Embryonic facial prominence (tissue), 1 donor: ENCODE results near the gene FGF11.

Source experiments
- DNase-seq: peaks from one replicate; pipeline ENCODE4 v3.0.0-alpha.2; 2016; ENCODE audit errors: extremely low spot score

Gene FGF11

DNA sequence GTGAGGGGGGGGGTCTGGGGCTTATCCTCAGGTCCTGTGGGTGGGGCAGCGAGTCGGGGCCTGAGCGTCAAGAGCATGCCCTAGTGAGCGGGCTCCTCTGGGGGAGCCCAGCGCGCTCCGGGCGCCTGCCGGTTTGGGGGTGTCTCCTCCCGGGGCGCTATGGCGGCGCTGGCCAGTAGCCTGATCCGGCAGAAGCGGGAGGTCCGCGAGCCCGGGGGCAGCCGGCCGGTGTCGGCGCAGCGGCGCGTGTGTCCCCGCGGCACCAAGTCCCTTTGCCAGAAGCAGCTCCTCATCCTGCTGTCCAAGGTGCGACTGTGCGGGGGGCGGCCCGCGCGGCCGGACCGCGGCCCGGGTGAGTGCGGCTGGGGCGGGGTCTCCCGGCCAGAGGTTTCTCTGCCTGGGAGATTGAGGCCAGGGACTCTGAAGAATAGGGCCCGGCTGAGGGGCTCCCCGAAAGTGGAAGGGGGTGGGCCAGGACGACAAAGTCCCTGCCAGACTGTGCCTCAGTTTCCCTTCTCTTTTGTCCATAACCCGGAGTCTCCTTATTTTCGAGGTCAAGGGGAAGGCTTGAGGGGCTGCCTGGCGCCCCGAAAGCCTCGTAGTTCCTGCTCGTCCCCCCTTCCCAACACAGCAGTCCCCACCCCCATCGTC, at the start of gene FGF11:
TSS of gene FGF11 (plus strand) at position 51 of the 651 bp plus-strand sequence. CDS start at position 160, 109 bp downstream.
- no peak for DNase-seq

DNA sequence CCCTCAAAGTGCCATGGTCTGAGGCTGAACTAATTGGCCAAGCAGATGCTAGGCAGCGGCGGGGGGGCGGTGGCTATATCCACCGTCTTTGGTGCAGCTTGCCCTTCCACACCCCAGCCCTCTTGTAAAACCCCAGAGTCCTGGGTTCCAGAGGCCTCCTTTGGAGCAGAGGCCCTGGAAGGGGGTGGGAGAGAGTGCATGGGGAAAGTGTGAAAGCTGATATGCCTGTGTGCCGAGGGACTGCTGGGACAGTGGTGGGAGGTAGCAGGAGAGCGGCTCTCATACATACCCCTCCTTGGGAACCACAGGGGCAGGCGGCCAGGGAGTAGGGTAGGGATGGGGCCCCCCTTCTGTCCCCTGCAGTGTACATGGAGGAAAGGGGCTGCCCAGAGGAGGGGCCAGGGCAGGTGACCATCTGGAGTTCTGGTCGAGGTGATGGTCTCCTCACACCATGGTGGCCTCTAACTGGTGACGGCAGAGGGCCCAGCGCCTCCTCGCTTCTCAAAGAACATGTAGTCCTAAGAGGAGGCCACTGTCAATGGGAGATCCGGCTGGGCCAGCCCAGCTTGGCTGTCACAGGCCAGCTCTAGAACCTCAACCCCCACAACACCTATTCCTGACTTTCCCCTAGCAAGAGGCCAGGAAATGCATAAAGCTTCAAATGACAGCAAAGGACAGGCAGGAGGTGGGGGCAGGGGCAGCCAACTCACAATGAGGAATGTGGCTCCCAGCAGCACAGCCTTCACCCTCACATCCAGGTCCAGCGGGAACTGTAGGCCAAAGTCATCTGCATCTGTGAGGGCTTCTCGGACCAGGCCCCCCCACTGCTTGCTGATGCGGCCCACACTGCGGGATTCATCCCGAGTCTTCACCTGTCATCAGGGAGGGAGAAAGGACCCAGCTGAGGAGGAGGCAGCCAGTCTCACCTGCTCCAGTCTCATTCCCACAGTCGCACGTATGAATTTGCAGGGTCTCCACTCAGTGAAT, 49.1 kb upstream of the FGF11 start:
- DNase-seq: no peak

DNA sequence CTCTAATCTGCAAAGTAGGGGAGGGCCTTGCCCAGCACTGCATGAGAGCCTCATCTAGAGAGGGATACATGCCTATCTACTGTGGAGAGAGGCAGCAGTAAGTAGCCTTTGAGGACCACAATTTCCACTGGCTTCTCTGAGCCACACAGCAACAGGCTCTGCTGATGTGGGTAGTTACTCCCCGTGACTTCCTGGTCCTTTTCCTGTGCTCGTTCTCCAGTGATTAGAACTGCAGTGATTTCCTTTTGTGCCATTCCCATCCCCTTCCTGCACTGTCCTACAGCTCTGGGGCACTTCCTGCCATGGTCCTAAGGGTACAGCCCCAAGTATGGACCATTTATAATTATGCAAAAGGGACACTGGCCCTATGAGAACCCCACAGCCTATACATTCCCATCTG, 48.0 kb upstream of the FGF11 start:
- DNase-seq: no peak

DNA sequence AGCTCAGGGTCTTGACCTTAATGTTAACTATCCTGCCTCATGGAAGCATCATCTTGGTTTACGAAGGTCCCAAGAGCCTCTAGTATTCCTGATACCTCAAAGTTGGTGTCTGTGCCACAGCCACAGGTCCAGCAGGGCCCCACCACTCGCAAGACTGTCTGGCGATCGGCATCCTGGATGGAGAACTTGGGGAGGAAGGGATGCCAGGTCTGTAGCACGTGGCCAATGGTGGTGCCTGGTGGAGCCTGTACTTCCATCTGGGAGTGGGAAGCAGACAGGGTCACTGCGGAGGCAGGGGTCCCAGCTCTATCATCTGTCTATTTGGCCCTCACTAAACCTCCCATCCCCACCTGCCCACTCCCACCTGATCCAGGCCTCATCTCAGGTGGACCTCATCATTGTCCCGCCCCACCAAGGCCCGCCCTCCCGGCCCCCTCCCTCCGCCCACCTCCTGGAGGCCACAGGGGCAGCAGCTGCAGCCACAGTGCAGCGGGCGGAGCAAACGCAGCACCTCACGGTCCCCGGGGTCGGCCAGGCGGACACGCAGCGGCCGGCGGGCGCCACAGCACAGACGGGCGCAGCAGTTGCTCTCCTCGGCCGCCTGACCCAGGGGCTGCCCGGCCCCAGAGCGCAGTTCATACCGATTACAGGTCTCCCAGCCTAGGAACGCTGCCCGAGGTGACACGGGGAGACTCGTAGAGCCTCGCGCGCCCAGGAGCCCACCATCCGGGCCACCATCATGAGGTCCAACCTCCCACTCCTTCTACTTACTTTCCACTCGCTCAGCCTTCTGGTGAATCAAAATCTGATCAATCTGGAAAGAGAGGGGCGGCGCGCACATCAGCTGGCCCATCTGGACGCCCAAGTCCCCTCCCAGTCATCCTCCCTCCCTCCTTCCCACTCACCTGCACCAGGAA, 46.4 kb upstream of the FGF11 start:
- DNase-seq: no peak

DNA sequence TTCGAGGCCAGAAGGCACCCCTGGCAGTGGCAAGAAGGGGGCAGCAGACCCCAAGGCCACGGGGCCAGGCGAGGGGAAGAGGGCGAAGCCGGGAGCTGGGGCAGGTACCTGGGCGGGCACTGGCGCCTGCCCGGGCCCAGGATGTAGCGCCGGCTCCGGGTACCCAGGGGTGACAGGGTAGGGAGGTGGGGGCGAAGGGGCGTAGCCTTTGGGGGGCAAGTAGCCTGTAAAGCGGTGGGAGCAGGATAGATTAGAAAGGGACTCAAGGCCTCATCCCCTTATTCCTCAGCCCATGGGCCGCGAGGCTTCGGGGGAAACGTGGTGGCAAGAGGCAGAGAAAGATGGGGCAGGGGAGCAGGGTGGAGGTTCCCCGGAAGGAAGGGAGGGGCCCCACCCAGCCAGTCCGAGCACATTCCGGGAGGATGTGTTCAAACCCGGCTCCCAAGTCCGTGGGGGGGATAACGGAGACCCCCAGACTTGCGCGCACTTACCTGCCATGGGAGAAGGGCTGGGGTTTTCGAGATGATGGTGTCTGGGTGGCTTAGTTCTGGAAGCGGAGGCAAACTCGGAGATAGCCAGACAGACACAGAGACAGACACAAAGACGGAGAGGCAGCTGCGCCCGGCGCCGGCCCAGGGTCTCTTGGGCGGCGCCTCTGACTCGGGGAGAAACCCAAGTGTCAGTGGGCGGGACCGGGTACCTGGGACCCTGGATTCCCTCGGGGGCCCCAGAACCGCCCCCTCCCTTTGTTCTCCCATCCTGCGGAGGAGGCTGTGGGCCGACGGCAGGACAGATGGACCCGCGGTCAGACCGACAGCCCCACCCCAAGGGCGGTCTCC, 45.5 kb upstream of the FGF11 start:
- no peak for DNase-seq

DNA sequence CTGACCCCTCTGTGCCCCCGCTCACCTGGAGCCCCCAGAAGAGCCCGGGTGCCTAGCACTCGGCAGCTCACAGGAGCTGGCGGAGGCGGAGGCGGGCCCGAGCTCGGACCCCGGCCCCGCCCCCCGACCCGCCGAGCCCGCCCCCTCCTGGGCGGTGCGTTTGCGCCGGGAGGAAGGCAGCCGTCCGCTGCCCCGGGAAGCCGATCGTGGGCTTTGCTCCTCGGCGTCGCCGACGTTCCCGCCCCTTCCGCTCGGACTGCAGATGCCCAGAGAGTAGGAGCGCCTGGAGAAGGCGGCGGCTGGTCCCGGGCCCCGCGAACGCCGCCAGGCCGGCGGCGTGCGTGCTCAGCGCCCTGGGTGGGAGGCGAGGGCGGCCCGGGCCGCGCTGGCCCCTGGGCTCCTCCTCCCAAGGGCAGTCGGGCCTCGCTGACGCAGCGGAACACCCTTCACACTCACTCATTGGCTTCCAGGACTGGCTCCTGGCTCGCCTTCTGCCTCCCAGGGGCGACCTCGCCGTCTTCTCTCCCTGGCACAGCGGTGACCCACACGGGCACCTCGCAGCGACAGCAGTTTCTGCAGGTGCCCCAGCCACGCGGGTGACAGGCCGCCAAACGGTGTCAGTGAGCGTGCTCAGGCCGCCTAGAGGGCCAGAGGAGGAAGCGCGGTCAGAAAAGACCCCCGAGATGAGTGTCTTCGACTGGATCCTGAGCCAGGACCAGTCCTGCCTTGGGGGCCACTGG, 44.7 kb upstream of the FGF11 start, which contains the start of gene PLSCR3:
TSS of gene PLSCR3 (minus strand) at position 74 of the 740 bp plus-strand sequence. CDS start 415 bp downstream, outside the sequence.
- peak; percentile 39 for DNase-seq

DNA sequence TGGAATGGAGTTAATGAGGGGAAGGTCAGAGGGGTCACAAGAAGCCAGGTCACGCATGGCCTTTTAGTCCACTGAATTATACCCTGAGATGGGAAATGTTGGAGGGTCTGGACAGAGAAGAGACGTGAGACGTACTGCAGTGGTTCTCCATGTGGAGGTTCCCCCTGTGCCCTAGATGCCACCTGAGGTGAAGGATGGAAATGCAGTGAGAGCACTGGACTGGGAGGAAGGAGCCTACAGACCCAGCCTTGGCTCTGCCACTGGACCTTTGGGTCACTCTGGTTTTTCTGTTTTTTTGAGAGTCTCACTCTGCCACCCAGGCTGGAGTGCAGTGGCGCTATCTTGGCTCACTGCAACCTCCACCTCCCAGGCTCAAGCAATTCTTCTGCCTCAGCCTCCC, 43.2 kb upstream of the FGF11 start:
- no peak for DNase-seq

DNA sequence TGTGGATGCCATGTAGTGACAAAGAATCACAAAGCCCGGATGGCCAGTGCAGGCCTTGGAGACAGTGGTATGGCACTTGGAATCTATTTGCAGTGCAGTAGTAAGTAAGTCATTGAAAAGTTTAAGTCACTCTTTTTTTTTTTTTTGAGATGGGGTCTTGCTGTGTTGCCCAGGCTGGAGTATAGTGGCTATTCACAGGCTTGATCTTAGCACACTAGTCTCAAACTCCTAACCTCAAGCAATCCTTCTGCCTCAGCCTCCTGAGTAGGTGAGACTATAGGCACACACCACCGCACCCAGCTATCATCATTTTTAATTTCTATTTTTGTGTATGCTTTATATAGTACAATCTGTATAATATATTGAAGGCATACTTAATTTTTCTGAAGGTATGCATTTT, 40.7 kb upstream of the FGF11 start:
- DNase-seq: no peak

DNA sequence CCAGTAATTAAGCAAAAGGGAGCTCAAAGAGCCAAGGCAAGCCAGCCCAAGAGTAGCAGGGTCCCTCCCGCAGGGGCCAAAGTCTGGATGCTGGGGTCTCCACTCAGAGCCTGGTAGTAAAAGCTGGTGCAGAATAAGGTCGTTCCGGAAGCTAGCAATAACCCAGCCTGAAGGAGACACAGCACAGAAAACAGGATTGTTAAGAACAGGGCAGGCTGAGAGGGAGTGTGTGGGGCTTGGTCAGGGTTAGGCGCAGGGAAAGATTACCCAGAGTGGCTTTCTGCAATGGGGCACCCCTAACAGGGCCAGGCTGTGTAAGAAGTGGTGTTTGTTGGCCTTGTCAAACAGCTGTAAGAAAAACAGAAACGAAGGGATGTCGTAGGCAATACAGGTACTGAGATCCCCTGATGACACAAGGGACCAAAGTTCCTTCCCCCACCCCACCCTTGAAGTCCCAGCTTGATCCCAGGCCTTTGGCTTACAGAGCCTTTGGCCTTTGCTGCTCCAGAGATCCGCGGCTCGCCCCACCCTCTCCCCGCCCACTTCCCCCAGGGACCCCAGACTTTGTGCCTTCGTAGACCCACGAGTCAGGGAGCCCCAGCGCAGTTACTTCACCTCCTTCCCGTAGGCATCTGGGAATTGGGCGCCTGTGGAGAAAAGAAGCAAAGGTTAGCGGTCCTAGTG, 36.1 kb upstream of the FGF11 start:
- no peak for DNase-seq

DNA sequence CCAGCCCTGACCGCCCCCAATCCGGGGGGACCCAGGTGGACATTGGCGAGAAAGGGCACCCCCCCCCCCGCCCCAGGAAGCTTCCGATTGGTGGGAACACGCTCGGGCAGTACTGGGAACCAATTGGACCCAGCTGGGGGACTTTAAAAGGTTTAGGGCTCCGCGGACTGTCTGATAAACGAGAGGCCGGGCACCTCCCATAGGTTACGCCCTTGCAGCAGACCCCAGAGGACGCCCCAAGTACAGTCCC, 35.7 kb upstream of the FGF11 start:
- no peak for DNase-seq

DNA sequence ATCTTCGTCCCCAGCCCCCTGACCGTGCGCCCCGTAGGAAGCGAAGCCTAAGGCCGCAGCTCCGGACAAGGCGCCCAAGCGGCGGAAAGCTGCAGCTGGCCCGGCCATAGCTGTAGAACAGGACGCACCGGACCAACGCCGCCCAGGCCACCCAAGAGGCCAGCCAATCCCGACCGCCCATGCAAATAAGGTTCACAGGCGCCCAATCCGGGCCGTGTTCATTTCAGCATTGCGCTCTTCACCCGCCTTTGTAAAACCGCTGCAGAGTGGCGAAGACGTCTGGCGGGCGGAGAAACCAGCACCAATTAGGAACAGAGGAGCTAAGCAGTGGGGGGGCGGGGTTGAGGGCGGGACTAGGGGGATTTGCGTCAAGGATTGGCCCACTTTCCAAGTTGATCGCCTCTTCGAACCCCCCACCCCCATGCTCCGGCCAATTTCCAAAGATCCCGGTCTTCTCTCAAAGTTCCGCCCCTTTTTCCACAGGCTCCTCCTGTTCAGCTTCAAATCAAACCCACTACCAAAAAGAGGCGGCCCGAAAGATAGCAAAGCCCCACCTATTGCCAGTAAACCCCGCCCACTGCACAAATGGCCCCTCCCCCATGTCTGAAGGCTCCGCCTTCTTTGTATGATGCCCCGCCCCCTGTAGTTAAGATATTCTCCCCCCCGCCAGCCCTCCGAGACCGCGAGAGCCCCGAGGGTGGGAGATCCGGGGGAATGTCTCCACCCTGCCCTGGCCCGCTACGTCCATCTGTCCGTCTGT, 35.2 kb upstream of the FGF11 start, which contains the start of gene TMEM256:
TSS of gene TMEM256 (minus strand) at position 121 of the 760 bp plus-strand sequence. CDS start at position 108, 13 bp downstream.
- DNase-seq: peak; percentile 98

DNA sequence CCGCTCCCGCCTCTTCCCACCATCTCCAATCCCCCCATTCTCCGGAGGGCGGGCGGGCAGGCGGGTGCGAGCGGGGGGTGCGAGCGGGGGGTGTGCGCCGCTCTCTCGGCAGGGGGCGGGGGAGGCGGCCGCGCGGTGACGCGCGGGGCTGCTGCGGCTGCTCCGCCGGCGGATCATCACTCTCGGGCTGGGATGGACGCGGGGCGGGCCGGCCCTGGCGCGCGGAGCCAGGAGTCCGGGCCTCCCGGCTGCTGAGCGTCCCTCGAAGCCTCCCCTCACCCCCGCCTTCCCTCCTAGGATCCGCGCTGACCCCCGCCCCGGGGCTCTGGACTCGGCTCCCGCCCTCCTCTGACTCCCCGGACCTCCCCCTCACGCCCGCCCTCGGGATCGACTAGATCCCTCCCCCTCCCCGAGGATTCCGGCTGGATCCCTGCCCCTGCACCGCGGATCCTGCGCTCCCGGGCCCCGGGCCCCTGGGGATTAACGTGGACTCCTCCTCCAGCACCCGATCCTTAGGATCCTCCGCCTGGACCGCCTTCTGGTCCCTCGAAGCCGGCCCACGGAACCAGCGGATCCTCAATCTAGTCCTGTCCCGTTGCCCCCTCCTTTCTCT, 34.5 kb upstream of the FGF11 start:
- DNase-seq: no peak

DNA sequence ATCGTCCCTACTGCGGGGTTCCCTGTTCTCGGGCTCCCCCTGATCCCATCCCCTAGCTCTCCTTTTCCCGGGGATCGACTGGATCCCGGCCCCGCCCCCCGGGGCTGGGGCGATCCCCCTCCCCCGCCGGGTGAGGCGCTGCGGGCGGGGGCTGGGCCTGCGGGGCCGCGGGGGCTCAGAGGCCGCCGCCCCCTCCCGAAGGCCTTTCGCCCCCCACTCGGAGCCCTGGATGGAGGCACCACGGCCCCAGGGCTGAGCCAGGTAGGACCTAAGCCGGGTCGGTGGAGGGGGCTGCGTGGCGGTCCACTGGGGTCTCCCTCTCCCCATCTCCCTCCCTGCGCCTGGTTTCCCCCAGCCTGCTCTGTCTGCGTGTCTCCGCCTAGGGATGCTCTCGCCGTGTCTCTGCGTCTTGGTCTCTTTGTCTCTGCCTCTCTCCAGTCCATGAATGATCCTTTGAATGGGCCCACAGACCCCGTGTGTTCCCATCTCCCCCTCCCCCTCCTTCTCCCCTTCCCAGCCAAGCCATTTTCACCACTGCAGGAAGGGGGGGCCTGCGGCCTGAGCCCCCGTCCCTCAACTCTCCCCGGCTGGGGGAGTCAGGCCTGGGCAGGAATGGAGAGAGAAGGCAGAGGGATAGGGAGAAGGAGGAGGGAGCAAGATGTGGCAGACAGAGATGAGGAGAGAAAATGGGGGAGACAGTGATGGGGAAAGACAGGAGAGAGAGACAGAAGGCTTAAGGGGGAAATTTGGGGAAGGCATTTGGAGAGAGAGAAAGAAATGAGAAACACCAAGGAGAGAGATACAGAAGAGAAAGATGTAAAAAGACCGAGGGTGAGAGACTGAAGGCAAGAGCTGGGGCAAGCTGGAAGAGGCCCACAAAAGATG, 33.7 kb upstream of the FGF11 start:
- no peak for DNase-seq

DNA sequence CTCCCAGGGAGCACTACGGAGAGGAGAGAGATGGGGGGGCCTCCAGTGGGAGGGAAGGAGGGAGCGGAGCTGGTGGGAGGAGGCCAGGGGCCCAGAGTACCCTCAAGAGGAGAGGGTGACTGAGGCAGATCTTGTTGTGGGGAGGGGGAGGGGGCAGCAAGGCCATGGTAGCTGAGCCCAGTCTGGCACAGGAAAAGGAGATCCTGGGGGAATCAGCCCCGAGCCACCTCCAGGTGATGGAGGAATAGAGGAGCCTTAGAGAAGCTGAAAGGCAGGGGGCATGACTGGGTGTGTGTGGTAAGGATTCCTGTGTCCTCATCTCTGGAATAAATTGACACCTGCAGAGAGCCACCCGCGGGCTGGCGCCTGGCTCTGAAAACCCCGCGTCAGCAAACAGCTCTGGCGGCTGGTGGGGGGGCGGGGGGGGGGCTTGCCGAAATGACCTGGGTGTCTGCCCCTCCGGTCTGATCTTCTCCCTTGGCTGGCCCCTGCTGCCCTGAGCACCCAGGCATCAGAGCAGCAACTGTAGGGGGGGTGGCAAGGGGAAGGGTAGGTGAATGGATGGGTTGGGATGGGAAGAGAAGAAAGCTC, 33.0 kb upstream of the FGF11 start:
- DNase-seq: no peak

DNA sequence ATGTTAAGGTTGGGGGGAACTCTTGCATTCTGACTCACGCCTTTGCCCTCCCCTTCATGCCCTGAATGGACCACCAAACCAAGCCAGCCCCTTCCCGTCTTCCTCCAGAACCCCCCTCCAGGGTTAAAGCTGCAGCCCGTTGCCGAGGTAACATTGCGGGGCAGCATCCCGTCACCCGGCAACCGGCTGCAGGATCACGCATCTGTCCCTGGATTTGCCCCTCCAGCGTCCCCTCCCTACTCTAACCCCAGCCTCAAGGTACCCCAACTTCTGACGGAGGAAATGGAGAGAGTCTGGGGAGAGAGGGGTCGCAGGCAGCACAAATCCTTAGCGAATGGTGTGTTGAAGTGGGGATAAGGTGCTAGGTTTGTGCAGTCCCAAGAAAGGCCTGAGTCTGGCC, 32.2 kb upstream of the FGF11 start:
- no peak for DNase-seq

DNA sequence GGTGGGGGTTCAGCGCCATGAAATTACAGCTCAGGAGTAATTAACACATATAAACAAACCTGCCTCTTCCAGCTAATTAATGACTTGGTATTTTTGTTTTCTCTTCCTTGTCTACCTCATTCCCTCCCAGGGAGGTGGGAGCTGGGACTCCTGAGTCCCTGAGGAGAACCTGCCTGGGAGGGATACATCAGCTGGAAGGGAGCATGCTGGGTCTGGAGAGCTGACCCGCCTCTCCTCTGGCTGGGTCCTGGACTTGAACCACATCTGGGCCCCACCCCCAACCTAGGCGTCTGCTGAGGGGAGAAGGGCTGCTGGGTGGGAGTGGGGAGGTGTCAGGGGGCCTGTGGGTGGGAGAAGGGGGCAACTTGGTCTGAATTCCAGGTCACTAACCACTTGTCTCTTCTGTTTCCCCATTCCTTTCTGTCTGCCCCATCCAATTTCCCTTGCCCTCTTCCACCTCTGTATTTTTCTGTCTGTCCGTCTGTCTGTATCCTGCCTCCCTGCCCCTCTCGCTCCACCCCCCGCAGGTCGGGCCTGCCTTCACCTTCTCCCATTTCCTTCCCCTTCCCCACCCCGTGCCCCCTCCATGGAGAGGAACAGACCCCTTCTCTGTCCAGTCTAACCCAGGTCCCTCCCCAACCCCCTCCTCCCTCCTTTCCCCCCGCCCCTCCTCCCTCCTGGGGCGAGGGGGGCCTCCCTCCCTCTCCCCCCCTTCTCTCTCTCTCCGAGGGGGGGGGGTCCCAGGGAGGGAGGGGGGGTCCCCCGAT, 31.6 kb upstream of the FGF11 start, which contains the start of gene NLGN2:
TSS of gene NLGN2 (plus strand) at position 361 of the 767 bp plus-strand sequence. CDS start 411 bp downstream, outside the sequence.
- DNase-seq: no peak
